Inferior parietal cortex (tissue), 1 donor: ENCODE results near the gene RHBDD2.
A peak's percentile ranks its signal among the peaks of the same experiment; 100 is the strongest.

ENCODE experiments used
- DNase-seq: peaks from one replicate; pipeline ENCODE4 v3.0.0-alpha.2; 2016; ENCODE audit errors: extremely low spot score

Gene RHBDD2

DNA sequence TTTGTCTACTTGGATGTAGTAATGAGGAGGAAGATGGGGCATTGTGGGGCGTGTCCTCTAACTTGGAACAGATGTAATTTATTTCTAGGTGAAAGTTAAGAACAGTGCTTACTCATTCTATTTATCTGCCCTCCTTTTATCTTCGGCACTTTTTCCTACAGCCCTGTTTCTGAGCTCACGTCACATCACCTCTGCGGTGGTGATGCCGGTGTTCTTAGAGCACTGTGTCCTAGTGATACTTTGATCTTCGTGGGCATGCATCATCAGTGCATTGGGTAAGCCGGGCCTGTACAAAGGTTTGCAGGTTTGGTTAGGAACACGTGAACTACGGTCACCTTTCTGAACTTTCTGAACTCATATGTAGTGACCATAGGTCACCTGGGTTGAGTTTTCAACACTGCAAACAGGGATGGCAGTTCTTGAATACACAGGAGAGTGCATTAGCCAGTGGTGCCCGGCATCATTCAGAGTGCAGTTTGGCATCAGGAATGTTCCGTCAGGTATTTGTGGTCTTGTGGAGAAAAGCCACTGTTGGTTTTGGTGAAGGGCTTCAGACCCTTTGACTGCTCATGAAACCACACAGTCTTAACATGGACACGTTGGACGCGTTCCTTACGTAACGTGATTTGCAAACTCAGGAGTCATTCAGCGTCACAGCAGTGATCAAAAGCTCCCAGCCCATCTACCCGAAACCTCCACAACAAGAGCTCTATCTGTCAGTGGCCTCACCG lies 41.8 kb downstream of the RHBDD2 start:
- DNase-seq = no peak

DNA sequence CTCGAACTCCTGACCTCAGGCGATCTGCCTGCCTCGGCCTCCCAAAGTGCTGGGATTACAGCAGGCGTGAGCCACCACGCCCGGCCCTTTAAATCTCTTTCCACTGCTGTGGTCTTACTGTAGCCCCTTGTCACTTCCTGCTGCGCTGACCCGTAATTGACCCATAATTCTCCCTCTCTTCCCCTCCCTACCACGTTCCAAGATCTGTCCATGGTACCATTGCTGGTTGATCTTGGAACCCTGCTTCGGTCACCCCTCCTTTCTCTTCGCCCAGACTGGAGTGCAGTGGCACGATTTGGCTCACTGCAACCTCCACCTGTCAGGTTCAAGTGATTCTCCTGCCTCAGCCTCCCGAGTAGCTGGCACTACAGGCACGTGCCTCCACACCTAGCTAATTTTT lies 42.6 kb downstream of the RHBDD2 start:
- no peak for DNase-seq

DNA sequence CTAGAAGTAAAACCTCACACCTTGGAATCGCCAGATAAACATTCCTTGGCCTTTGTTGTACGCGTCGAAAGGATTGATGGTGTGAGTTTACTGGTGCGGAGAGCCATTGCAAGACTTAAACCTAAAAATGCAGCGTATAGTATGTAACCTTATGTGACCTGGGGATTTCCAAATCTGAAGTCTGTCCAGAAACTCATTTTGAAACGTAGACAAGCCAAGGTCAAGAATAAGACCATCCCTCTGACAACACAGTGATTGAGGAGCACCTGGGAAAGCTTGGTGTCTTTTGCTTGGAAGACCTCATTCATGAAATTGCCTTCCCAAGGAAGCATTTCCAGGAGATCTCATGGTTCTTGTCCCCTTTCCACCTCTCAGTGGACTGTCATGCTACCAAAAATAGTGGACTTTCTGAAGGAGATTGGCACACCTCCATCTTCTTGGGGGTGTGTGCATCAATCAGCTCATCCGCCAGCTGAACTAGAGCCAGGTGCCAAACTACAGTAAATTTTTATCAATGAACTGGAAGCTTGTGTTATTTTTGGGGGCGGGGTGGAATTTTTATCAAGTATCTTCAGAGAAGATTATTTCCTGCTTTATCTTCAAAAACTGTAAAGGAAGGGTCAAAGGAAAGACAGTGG lies 44.3 kb downstream of the RHBDD2 start:
- DNase-seq = no peak

DNA sequence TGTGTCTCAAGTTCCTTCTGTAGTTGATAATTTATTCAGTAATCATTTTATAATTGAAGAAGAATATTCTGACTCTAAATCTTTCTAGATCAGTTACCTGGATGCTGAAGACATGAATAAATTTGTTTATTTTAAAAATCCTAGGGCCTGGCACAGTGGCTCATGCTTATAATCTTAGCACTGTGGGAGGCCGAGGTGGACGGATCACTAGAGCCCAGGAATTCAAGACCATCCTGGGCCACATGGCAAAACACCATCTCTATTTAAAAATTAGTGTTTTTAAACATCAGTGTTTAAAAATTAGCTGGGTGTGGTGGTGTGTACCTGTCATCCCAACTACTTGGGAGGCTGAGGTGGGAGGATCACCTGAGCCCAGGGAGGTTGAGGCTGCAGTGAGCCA lies 45.4 kb downstream of the RHBDD2 start:
- no peak for DNase-seq

DNA sequence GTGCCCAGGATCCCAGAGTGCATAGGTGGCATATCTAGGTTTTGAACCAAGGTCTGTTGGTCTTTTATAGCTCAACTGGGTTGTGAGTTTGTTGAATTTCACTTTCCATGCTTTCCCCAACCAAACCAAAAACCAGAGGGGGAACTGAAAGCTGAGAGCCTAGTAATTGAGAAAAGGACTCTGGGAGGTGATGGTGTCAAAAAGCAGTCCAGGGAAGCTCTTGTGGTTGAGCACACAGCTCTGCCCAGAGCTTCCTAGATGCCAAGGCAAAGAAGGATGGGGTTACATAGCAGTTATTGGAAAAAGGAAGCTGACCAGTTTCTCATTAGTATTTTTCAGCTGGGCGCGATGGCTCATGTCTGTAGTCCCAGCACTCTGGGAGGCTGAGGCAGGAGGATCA lies 46.1 kb downstream of the RHBDD2 start:
- DNase-seq = no peak

DNA sequence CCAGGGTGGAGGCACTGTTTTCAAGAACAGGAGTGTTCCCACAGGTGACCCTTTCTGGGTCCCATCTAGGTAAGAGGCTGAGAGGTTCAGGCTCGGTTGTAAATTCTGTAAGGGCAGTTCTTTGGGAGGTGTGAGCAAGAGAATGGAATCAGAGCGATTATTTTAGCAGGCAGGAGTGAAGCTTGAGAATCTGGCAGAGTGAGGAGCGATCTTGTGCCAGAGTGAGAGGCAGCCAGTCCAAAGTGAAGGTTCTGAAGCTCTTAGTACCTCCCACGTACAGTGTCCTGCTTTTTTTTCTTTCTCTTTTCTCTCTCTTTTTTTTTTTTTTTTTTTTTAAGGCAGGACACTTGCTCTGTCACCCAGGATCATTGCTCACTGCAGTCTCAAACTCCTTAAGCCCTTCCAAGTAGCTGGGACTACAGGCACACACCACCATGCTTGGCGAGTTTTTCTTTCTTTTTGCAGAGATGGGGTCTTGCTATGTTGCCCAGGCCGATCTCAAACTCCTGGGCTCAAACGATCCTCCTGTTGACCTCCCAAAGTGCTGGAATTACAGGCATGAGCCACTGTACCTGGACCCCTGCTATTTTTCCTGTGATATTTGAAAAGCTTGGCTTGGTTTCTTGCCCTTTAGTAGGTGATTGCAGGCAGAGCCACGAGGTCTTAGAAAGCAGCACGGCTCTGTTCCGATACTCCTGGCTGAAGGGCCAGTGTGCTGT lies 47.0 kb downstream of the RHBDD2 start:
- peak; percentile 54 for DNase-seq

DNA sequence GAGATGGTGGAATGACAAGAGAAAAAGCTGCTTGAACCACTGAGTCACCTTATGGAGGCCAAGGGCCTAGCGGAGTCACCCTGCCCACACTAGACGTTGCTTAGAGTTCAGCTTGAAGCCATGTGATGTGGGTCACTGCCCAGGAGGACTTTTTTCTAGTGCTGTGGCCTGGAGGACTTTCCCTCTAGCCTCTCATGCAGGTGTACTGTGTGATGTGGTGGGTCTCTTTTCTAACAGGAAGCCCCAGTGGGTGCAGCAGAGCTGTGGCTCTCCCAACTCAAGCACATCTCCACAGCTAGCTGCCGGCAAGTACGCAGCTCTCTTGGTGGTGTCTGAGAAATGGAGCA lies 49.7 kb downstream of the RHBDD2 start:
- DNase-seq = no peak

DNA sequence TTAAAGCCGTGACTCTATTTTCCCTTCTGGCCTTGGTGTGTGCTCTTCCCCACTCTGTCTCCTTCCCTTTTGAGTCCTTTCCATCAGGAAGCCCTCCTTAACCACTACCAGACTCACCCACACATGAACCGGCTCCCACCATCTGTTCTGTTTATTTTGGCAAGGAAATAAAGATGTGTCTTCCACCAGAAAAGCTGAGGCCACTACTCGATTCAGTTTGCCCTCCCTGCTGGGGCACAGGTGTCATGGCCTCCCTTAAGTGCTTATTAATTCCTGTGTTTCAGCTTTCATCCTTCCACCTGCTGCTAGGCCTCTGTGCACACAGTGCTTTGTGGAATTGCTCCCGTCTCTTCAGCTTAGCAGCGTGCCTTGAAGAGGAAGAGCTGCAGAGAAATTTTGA lies 52.8 kb downstream of the RHBDD2 start:
- DNase-seq = no peak

DNA sequence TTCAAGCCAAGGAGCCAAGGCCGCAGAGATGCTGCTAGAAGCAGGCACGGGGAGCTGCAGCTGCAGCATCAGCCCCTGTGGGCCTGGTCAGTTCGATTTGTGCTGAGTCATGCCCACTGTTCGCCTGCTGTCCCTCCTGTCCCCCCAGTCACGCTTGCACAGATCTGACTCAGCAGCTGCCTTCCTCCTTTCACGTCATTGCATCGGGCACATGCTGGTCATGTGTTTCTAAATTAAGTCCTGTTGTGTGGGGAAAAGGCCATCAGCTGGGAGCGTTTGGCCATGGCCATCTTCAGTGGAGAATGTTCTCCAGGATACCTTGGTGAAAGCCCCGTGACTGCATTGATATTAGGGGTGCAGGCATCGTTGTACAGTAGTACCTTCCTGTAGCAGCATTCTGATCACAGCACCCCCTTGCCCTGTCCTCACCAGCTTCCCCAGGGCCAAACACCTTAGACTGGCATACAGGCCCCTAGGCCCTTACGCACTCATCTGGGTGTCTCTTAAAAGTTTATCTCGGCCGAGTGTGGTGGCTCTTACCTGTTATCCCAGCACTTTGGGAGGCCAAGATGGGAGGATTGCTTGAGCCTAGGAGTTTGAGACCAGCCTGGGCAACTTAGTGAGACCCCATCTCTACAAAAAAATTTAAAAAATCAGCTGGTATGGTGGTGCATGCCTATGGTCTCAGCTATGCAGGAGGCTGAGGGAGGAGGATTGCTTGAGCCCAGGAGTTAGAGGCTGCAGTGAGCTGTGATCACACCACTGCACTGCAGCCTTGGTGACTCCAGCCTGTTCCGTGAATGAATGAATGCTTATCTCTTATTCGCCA lies 59.3 kb downstream of the RHBDD2 start:
- DNase-seq = peak; percentile 62
